ENCODE results near the gene GRID1. TPM values are rescaled to one million over a fixed set of nuclear protein-coding genes. Genes with fewer than 3 reads are reported as not detected.

GRID1 gene
- total and polyA plus RNA-seq, 10 of the 15 experiments (the other 5 are each of a cell fraction or from before 2014, with no cell fraction given), result 0.04 to 0.62 (median 0.08) TPM; not detected in 5

- FAIRE-seq, result no peak
- WGBS (ENCODE audit: insufficient coverage, insufficient replicate concordance, low lambda C conversion rate, missing lambda C conversion rate), result 83% methylated on average over 5 of the region's 5 CpGs
- H3K9ac ChIP-seq (ENCODE audit: control insufficient read depth, insufficient read depth, low read length), result no peak overlapping the region
- no peaks in the 10 kb centered on the region for H3K36me3 ChIP-seq (ENCODE audit: control insufficient read depth in 2 of 2, insufficient read depth in 2 of 2, low read length in 1 of 2)
- no peaks in the 10 kb centered on the region for H3K79me2 ChIP-seq (ENCODE audit: control insufficient read depth, insufficient read depth, low read length)
- ATAC-seq, result no peak
- H3K4me1 ChIP-seq (ENCODE audit: control insufficient read depth, insufficient read depth, low read length), result no peaks in the 10 kb centered on the region
- no peaks in the 10 kb centered on the region for H3K27me3 ChIP-seq (replicated peaks in 1 of 2; ENCODE audit: control insufficient read depth in 2 of 2, insufficient read depth in 2 of 2, low read length in 1 of 2)
- POLR2A ChIA-PET, result no interaction called here
- no peaks in the 10 kb centered on the region for H4K20me1 ChIP-seq (ENCODE audit: control insufficient read depth, insufficient read depth)
- TF ChIP-seq BCLAF1 (IDR thresholded peaks at IDR 0.05) (no peak), ZNF687 (IDR thresholded peaks at IDR 0.05) (no peak), HSF1 (IDR thresholded peaks at IDR 0.05; ENCODE audit: low read depth, low read length) (no peak), CBX3 (IDR thresholded peaks at IDR 0.05; ENCODE audit: borderline replicate concordance, low read depth) (no peak), SP1 (IDR thresholded peaks at IDR 0.05; ENCODE audit: low read depth, low read length) (no peak), ZBED1 (IDR thresholded peaks at IDR 0.05; ENCODE audit: borderline replicate concordance) (no peak), MEF2A (IDR thresholded peaks at IDR 0.05; ENCODE audit: insufficient read depth, low read depth, low read length) (no peak), ZNF24 (IDR thresholded peaks at IDR 0.05) (no peak), PAX8 (IDR thresholded peaks at IDR 0.05) (no peak), FOS (IDR thresholded peaks at IDR 0.05; ENCODE audit: borderline replicate concordance, extremely low read depth, insufficient read length) (no peak), NR2C2 (IDR thresholded peaks at IDR 0.05; ENCODE audit: borderline replicate concordance, control insufficient read depth, insufficient read length, low read depth) (no peak), RAD51 (IDR thresholded peaks at IDR 0.05) (no peak), TARDBP (IDR thresholded peaks at IDR 0.05; ENCODE audit: borderline replicate concordance) (no peak), SREBF2 (IDR thresholded peaks at IDR 0.05; ENCODE audit: low read length) (no peak)
- DNase-seq (ENCODE audit: low read depth, low spot score), result no peak
- RAD21 ChIA-PET (ENCODE audit: unreplicated experiment), result no interaction called here
- BruUV-seq (replicated peaks), result no TSS peak
- no peaks in the 10 kb centered on the region for H3K9me3 ChIP-seq (replicated peaks; ENCODE audit: control insufficient read depth, insufficient read depth, low read length)
- intact Hi-C loops (cut with micrococcal nuclease; ENCODE audit: unreplicated experiment), result no loop called here
- SMC1A ChIA-PET (ENCODE audit: uncharacterized antibody, unreplicated experiment), result interaction anchor here (1.1 kb wide), 1 partner anchor 13 kb away, joined by 3 read pairs; no protein-coding TSS in a partner anchor
- in situ Hi-C loops (cut with MboI), result no loop called here
- no peak overlapping the region for H3K4me3 ChIP-seq
- no peak overlapping the region for H2AFZ ChIP-seq (ENCODE audit: control insufficient read depth, low read depth, low read length)
- H3K27ac ChIP-seq (ENCODE audit: control insufficient read depth, insufficient read depth), result no peak overlapping the region
- H3K4me2 ChIP-seq (ENCODE audit: control insufficient read depth, insufficient read depth), result no peak overlapping the region
- CTCF ChIA-PET, result interaction anchor here (1.0 kb wide), 1 partner anchor 11 kb away, joined by 5 read pairs; no protein-coding TSS in a partner anchor
Observed at GRCh38 chr10:85925201-85925750, 441.3 kb downstream of the GRID1 start.
